ENCODE measurements around the gene MFSD2B.
"Not testable (repeated sequence)": the region's sequence is repeated elsewhere in the genome, so short reads cannot be mapped to it uniquely, and the experiment has no call there.

The MFSD2B gene

DNA sequence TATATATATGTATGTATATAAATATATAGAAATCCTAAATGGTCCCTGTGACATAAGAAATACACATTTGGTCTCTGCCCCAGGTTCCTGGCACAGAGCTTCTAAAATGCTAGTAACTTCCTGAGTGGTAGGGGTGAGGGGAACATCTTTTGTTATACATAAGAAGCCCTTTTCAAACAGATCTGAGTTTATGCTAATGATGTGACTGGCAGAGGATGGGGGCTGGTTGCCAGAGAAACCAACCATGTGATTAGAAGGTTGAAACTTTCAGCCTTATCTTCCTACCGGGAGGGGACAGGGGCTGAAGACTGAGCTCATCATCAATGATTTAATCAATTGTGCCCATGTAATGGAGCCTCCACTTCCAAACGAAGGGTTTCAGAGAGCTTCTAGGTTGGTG, 16.3 kb downstream of the MFSD2B start:
- H3K9ac ChIP-seq (ENCODE audit: low read length), result no peak overlapping the region
- H3K9me3 ChIP-seq (ENCODE audit: insufficient read depth, low read length), result no peaks in the 10 kb centered on the region
- H2AFZ ChIP-seq (ENCODE audit: low read depth, low read length, severe bottlenecking), result no peak overlapping the region
- H3K27ac ChIP-seq (ENCODE audit: low read depth, low read length), result no peak overlapping the region
- no peaks in the 10 kb centered on the region for H3F3A ChIP-seq (ENCODE audit: insufficient read depth)
- H3K36me3 ChIP-seq (ENCODE audit: low read length), result peaks cover 9% of the 10 kb centered on the region; the same call in 1 of the 2 replicates
- no peak overlapping the region for H3K4me3 ChIP-seq (ENCODE audit: insufficient read depth, low read length, poor library complexity, severe bottlenecking)
- H4K20me1 ChIP-seq (ENCODE audit: low read depth, low read length), result no peaks in the 10 kb centered on the region
- no peak overlapping the region for H3K4me2 ChIP-seq (ENCODE audit: low read depth, low read length, poor library complexity, severe bottlenecking)
- H3K27me3 ChIP-seq (ENCODE audit: low read length), result no peaks in the 10 kb centered on the region
- no peaks in the 10 kb centered on the region; the same call in 1 of the 2 replicates for H3K79me2 ChIP-seq (ENCODE audit: insufficient read depth, low read length)
- TF ChIP-seq, protein P1, sequence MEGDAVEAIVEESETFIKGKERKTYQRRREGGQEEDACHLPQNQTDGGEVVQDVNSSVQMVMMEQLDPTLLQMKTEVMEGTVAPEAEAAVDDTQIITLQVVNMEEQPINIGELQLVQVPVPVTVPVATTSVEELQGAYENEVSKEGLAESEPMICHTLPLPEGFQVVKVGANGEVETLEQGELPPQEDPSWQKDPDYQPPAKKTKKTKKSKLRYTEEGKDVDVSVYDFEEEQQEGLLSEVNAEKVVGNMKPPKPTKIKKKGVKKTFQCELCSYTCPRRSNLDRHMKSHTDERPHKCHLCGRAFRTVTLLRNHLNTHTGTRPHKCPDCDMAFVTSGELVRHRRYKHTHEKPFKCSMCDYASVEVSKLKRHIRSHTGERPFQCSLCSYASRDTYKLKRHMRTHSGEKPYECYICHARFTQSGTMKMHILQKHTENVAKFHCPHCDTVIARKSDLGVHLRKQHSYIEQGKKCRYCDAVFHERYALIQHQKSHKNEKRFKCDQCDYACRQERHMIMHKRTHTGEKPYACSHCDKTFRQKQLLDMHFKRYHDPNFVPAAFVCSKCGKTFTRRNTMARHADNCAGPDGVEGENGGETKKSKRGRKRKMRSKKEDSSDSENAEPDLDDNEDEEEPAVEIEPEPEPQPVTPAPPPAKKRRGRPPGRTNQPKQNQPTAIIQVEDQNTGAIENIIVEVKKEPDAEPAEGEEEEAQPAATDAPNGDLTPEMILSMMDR (IDR thresholded peaks at IDR 0.05; ENCODE audit: insufficient read depth, low read length, poor library complexity, severe bottlenecking), result no peak
- H3K9me2 ChIP-seq (replicated peaks; ENCODE audit: insufficient read depth, low read length), result no peaks in the 10 kb centered on the region

DNA sequence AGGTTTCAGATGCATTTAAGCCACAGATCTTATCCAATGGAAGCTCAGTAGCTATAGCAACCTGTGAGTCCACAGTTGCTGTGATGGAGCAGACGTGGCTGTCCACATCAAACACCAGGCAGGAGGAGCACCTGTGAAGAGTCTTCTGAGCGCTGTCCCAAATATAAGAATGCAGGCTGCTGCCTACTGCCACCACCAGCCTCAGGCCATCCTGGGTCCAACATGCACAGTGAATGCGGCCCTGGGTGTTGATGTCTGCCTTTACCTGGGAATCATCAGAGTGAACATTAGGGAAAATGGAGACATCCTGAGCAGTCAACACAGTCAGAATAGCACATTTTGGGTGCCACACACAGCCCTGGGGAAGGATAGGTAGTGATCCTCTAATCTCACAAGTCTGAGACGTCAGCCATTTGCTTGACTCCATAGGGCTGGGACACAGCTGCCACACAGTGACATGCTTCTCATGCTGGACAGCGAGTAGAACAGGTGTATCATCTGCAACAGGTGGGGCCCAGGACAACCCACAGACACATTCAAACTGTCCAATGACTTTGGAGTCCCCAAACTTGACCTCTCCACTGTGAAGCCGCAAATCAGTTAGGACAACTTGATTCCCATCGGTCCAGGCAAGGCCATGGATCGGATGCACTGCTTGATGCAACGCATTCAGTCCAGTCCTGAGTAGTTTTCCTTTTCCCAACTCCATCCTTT, 29.1 kb downstream of the MFSD2B start:
- H3K9me3 ChIP-seq (ENCODE audit: insufficient read depth, low read length), result no peaks in the 10 kb centered on the region
- H3K36me3 ChIP-seq (ENCODE audit: low read length), result peaks cover 4% of the 10 kb centered on the region; the same call in 1 of the 2 replicates
- H3K4me3 ChIP-seq (ENCODE audit: insufficient read depth, low read length, poor library complexity, severe bottlenecking), result no peak overlapping the region
- TF ChIP-seq, protein P1 (IDR thresholded peaks at IDR 0.05; ENCODE audit: insufficient read depth, low read length, poor library complexity, severe bottlenecking), result no peak
- no peaks in the 10 kb centered on the region for H3K27me3 ChIP-seq (ENCODE audit: low read length)
- peaks cover 3% of the 10 kb centered on the region; the same call in 1 of the 2 replicates for H4K20me1 ChIP-seq (ENCODE audit: low read depth, low read length)
- H3K79me2 ChIP-seq (ENCODE audit: insufficient read depth, low read length), result peaks cover 48% of the 10 kb centered on the region
- H3K9me2 ChIP-seq (replicated peaks; ENCODE audit: insufficient read depth, low read length), result no peaks in the 10 kb centered on the region
- H3F3A ChIP-seq (ENCODE audit: insufficient read depth), result 0 out of 2 replicates have a peak, but pooled peaks cover 2% of the 10 kb centered on the region
- H3K9ac ChIP-seq (ENCODE audit: low read length), result no peak overlapping the region
- H3K27ac ChIP-seq (ENCODE audit: low read depth, low read length), result no peak overlapping the region
- H2AFZ ChIP-seq (ENCODE audit: low read depth, low read length, severe bottlenecking), result no peak overlapping the region
- H3K4me2 ChIP-seq (ENCODE audit: low read depth, low read length, poor library complexity, severe bottlenecking), result no peak overlapping the region

DNA sequence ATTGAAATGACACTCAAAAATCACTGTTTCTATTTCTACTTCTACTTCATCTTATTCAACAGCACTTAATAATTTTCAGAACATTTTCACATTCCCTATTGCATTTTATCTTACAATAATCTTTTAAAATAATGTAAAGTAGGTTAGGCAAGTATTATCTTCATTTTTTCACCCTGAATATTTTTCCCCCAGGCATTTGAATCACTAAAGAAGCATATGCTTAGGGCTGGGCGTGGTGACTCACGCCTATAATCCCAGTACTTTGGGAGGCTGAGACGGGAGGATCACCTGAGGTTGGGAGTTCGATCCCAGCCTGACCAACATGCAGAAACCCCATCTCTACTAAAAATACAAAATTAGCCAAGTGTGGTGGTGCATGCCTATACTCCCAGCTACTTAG, 30.6 kb downstream of the MFSD2B start:
- TF ChIP-seq, protein P1 (IDR thresholded peaks at IDR 0.05; ENCODE audit: insufficient read depth, low read length, poor library complexity, severe bottlenecking), result no peak
- no peak for TF ChIP-seq EZH2phosphoT487 (conservative IDR thresholded peaks at IDR 0.05; ENCODE audit: low read length)

DNA sequence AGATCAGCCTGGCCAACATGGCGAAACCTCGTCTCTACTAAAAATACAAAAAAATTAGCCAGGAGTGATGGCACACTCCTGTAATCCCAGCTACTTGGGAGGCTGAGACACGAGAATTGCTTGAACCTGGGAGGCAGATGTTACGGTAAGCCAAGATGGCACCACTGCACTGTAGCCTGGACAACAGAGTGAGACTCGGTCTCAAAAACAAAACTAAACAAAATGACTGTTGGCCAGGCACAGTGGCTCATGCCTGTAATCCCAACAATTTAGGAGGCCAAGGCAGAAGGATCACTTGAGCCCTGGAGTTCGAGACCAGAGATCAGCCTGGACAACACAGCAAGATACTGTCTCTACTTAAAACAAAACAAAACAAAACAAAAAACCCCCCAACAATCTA, 33.2 kb downstream of the MFSD2B start:
- not testable (repeated sequence) for H2AFZ ChIP-seq (ENCODE audit: low read depth, low read length, severe bottlenecking); H3K9ac ChIP-seq (ENCODE audit: low read length); H3K36me3 ChIP-seq (ENCODE audit: low read length); H3K9me3 ChIP-seq (ENCODE audit: insufficient read depth, low read length); H3F3A ChIP-seq (ENCODE audit: insufficient read depth); H3K9me2 ChIP-seq (replicated peaks; ENCODE audit: insufficient read depth, low read length); H4K20me1 ChIP-seq (ENCODE audit: low read depth, low read length); H3K4me2 ChIP-seq (ENCODE audit: low read depth, low read length, poor library complexity, severe bottlenecking); H3K27ac ChIP-seq (ENCODE audit: low read depth, low read length); H3K4me3 ChIP-seq (ENCODE audit: insufficient read depth, low read length, poor library complexity, severe bottlenecking); H3K27me3 ChIP-seq (ENCODE audit: low read length)
- peaks cover 54% of the 10 kb centered on the region for H3K79me2 ChIP-seq (ENCODE audit: insufficient read depth, low read length)

More for the DNA sequence above, 30.6 kb downstream of the MFSD2B start:
- H3K27ac ChIP-seq (ENCODE audit: low read depth, low read length), result no peak overlapping the region
- H3F3A ChIP-seq (ENCODE audit: insufficient read depth), result 0 out of 2 replicates have a peak, but pooled peaks cover 3% of the 10 kb centered on the region
- H3K9ac ChIP-seq (ENCODE audit: low read length), result no peak overlapping the region
- no peaks in the 10 kb centered on the region for H3K9me2 ChIP-seq (replicated peaks; ENCODE audit: insufficient read depth, low read length)
- no peaks in the 10 kb centered on the region for H4K20me1 ChIP-seq (ENCODE audit: low read depth, low read length)
- H2AFZ ChIP-seq (ENCODE audit: low read depth, low read length, severe bottlenecking), result no peak overlapping the region
- no peaks in the 10 kb centered on the region for H3K27me3 ChIP-seq (ENCODE audit: low read length)
- peaks cover 4% of the 10 kb centered on the region; the same call in 1 of the 2 replicates for H3K36me3 ChIP-seq (ENCODE audit: low read length)
- no peaks in the 10 kb centered on the region for H3K9me3 ChIP-seq (ENCODE audit: insufficient read depth, low read length)
- H3K79me2 ChIP-seq (ENCODE audit: insufficient read depth, low read length), result peaks cover 56% of the 10 kb centered on the region
- H3K4me2 ChIP-seq (ENCODE audit: low read depth, low read length, poor library complexity, severe bottlenecking), result no peak overlapping the region
- H3K4me3 ChIP-seq (ENCODE audit: insufficient read depth, low read length, poor library complexity, severe bottlenecking), result no peak overlapping the region

Data from SU-DHL-6 (cell line).